Stimulated activated CD8-positive, alpha-beta memory T cell treated with anti-CD3 and anti-CD28 coated beads, Interleukin-15, amount 100 ng/mL, for 1 hour (primary cell): ENCODE results near the gene TCEA2.

Experiments used
- DNase-seq: peaks from one replicate; pipeline ENCODE4 v3.0.0-alpha.2; 2020; ENCODE audit warnings: low read depth

The TCEA2 gene

DNA sequence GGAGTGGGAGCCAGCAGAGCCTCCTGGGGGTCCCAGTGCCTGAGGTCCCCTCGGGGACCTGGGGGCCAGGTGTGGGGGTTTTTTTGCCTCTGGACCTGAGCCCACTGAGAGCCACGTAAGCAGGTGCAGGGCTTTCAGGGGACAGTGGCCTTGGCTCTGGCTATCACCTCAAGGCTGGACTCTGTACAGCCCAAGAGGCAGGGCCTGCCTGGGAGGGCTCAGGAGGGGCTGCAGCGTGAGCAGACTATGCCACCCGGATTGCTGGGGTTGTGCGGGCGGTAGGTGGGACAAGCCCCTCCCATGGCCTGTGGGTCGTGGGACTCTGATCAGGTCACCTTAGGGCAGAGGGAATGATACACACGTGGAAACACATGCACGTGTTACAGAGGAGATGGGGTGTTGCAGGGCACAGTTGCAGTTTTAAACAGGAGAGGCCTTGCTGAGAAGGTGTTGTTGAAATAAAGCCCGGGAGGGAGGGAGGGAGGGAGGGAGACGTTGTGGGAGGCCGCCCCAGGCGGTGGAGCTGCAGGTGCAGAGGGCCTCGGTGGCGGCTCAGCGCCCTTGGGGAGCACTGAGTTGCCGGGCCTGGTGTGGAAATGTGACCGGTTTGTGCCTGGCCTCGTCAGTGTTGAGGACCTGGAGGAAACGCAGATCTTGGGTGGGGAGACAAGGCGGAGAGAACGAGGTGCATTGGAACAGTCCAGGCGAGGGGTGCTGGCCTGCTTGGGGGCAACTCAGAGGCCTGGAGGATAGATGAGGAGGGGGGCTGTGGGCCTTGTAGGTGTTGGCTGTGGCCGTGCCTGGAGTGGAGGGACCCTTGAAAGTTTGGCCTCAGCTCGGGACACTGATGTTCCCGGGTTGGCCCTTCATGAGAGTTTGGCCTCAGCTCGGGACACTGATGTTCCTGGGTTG is 2.3 kb downstream of the TCEA2 start:
- DNase-seq: no peak

DNA sequence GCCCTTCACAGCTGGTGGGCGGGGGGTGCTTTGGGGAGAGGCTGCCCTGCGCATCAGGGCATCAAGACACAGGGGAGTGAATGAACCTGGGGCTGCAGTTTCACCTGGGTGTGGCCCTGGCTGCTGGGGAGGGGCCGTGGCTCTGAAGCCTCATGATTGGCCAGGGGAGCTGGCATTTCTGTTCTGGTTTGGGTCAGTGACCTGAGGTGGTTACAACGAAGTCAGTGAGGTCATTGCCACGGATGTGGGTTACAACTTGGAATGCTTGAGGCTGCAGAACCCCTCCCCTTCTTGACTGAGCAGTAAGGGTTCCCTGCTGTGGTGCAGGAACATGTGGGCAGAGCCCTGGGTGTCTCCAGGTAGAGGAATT is 3.0 kb downstream of the TCEA2 start:
- DNase-seq: no peak

DNA sequence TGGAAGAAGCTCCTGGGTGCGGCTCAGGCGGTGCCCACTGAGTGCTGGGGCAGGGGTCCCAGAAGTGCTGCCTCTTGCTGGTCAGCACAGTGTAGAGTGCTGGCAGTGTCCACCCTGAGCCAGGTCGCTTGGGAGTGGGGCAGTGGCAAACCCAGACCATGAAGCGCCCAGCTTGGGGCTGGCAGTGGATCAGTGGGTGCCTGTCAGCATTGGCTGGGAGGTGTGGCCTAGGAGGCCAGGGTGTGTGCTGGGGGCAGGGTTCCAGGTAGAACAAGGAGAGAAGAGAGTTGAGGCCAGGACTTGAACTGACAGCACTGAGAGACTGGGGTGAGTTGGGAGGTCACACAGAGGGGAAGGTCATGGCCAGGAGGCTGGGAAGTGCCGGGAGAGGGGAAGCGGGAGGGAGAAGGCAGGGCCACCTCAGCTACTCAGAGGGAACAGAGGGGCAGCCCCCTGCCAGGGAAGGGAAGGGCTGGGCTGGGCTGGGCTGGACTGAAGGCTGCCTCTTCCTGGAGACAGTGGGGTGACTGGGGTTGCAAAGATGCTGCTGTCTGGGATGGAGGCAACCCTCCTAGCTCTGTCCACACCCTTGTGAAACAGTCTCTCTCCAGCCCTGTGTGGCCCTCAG is 4.1 kb downstream of the TCEA2 start:
- DNase-seq: no peak

DNA sequence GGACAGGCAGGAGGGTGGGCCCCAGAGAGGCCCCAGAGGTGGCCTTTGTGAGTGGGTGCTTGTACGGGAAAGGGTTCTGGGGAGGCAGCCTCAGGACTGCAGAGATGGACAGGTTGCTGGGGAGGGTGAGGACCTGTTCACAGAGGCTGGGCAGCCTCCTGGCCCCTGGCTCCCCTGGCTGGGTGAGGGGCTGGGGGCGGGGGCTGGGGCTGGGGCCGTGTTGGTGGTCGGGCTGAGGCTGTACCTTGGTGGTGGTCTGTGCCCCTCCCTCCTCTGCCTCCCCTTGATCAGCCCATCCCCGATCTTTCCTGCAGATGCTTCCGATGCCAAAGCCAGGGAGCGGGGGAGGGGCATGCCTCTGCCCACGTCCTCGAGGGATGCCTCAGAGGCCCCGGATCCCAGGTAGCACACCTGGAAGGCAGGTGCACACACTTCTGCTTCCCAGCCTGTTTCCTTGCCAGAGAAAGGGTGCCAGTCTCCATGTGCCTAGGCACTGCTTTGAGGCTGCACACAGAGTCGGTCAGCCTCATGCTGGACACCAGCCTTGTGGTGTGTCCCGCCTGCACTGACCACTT is 4.8 kb downstream of the TCEA2 start:
- DNase-seq: no peak

DNA sequence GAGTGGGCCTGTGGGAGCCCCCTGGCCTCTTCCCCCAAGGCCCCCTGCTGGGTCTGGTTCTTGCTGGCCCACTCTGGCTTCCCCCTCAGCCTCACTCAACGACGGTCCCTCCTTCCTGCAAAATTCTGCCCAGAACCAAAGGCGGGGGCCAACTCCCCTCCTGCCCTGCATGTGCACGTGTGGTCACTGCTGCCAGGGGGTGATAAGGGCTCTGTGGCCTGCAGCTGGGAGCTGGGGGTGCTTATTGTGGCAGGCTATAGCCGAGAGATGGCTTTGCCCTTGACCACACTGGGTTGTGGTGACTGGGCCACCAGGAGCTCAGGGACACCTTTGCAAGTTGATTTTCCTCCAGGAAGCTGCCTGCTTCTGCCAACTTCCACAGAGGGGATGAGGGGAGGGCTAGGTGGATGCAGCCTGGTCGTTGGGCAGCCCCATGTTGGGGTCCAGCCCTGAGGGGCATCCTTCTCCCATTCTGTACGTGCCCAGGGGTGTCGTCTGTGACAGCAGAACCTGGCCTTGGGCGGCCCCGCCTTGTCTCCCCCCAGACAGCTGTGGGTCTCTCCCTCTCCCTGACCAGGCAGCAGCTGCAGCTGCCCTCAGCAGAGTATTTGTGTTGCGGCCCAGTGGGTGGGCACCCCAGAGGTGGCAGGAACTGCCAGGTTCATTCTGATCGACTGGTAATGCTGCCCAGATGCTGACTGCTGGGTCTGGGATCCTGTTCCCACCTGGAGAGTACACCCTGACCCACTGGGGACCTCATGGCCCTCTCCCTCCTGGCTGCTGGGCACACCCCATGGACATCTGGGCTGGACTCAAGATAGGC is 5.6 kb downstream of the TCEA2 start:
- no peak for DNase-seq

DNA sequence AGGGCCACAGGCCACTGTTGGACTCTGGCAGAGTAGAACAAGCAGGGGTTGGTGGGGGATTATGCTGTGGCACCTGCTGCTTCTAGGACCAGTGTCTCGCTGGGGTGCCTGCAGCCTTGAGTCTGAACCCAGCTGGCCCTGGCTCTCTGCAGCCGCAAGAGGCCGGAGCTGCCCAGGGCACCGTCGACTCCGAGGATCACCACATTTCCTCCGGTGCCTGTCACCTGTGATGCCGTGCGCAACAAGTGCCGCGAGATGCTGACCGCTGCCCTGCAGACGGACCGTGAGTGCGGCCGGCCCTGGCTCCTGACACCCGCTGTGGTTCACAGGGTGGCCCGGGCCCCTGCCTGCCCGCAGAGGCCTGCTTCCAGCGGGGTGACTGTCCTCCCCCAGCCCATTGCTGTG is 6.2 kb downstream of the TCEA2 start:
- DNase-seq: no peak

DNA sequence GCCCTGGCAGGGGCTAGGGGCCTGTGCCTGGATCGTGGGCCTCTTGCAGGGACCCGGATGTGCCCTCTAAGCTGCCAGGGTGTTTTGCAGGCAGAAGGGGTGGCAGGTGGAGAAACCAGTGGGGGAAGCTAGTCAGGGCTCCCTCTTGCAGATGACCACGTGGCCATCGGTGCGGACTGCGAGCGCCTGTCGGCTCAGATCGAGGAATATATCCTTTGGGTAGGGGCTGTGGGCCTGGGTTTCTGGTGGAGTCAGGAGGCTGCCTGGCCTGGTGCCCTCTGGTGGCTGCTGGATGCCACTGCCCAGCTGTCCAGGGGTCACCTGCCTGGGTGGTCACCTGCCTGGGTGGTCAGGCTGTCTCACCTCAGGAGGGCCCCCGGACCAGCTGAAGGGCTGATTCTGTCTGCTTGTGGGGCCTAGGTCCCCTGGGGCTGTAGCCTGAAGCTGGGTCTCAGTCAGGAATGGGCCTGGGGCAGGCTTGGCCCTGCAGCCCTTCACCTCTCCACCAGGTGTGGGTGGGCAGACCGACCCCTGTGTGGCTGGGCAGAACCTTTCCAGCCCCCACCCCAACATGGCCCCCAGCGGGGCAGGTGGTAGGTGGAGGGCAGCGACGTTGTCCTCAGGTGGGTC is 6.7 kb downstream of the TCEA2 start:
- no peak for DNase-seq

DNA sequence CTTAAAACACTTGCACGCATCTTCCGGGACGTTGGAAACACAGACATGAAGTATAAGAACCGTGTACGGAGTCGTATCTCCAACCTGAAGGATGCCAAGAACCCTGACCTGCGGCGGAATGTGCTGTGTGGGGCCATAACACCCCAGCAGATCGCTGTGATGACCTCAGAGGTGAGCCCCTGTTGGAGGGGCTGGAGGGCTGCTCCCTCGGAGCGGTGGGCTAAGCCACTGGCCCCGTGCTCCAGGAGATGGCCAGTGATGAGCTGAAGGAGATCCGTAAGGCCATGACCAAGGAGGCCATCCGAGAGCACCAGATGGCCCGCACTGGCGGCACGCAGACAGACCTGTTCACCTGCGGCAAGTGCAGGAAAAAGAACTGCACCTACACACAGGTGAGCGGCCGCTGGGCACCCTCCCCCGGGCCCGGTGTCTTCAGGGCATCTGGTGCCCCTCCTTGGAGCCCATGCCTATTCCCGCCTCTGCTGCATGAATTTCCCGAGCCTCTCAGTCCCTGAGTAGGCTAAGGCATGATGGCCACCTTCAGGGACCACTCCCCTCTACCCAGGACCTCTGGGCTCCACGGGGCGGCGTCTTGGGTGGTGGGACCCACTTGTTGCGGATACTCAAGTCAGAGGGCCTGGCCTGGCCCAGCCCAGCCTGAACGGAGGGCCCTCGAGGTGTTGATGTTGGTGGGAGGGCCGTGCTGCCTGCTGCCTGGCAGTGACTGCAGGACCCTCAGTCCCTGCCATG is 7.4 kb downstream of the TCEA2 start:
- no peak for DNase-seq

DNA sequence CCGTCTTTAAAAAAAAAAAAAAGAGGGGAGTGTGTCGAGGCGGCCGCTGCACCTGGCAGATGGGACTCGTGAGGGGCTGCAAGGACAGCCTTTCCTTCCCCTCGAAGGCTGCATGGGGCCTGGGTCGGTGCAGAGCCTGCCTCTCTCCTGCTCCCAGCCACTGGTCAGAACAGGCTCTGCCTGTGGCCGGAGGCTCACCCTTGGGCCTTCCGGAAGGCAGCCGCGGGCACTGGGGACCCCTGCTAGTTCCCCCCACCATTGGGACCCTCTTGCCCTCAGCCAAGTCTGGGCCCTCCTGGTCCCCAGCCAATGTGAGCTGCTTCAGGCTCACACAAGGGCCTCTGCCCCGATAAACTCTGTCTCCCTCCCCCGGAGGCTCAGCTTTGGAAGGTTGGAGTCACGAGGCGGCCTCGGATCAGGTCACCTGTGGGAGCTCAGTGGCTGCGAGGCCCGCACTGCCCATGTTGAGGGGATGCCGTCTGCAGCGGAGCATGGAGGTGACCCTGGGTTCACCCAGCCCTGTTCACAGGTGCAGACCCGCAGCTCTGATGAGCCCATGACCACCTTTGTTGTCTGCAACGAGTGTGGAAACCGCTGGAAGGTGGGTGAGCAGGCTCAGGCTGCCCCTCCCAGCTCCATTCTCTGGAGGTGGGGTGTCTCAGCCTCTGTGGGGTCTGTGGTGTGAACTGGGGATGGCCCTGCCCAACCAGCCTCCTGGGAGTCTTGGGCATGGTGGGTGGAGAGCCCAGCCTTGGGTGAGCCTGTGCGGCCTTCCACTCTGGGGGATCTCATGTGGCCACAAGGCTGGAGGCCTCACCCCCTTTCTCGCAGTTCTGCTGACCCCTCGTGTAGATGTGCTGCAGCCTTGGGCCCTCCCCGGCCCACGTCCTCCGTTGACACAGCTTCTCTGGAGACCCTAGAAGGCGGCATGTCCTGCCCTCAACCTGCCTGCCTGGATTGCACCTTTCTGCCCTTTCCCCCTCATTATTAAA is 8.6 kb downstream of the TCEA2 start:
- DNase-seq: no peak

DNA sequence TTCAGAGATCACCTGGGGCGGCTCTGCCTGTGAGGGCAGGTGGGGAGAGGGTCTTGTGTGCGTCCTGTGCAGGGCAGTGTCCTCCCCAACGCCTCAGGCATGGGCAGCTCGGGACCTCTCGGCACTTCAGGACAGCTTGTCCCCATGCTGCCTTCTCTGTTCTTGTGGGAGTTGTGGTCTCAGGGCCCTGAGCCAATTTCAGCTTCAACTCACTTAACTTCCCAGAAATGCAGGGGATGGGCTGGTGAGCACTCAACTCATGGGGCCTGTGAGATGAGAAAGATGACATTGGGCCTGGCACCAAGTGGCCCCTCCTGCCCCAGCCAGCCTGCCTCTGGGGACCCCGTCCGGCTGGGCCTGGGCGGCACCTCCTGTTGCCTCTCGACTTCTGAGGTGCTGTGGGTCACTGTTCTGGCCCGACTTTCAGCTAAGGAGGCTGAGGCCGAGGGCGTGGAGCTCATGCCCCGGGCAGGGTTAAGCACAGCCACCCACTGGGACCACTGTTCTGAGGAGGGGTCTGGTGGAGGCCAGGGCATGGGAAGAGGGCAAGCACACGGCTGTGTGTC is 9.6 kb downstream of the TCEA2 start:
- DNase-seq: no peak

DNA sequence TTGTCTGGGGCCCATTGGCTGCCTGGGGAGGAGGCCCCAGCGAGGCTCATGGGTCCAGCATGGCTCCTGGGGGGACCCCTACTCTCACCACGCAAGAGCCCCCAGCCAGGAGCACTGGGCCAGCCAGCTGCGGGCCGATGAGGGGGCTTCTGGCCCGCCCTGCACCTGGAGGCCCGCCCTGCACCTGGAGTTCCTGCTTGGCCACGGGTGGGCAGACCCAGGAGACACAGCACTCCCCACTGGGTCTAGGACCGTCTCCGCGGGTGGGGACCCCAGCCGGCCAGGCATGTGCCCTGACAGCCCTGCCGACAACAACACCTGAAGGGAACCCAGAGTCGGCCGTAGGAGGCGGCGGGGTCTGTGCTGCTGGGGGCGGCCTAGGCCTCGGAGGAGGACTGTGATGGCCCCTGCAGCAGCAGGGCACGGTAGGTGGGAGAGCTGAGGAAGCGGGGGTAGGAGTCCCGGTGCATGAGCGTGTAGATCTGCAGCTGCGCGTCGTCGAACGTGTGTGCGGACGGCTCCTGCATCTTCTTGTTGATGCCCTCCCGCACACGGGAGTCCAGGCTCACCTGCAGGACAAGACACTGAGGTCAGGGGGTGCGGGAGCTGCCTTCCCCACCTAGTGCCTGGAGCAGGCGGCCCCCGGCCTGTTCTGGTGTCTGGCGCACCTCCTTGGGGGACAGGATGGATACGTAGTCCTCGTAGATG is 10.6 kb downstream of the TCEA2 start:
- no peak for DNase-seq

DNA sequence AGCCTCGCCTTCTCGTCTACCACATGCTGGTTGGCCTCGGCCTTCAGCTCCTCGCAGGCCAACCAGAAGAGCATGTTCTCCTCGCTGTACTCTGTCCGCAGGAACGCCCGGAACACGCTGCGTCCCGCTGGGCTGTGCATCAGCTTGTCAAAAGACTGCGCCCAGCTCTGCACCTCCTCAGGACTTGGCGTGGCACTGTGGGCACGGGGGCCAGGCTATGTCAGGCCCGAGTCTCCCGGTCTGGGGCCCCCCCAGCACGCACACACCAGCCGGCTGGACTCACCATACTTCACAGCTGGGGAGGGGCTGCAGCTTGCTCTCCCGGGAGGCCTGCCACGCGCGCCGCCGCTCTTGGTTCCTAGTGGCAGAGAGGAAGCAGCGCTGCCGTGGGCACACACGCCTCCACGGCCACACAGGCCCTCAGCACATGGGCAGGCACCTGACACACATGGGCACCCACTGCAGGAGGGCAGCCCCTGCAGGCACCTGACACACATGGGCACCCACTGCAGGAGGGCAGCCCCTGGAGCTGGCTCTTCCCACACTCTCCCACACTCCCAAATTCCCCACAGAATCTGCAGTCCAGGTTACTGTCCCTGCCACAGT is 11.3 kb downstream of the TCEA2 start:
- DNase-seq: no peak

DNA sequence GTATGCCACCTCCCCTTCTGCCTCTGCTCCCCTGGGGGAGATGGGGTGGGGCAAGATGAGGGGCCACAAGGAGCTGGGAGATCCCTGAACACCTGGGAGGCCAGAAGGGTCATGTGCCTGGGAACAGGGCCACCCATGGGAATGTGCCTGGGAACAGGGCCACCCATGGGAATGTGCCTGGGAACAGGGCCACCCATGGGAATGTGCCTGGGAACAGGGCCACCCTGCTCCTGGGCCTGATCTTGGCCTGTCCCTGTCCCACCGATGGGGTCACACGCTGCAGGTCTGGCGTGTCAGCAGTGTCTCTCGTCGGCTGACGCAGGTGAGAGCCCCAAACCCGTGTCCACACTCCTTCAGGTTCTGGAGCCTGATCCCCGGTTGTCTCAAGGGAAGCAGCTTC is 12.0 kb downstream of the TCEA2 start:
- DNase-seq: no peak

DNA sequence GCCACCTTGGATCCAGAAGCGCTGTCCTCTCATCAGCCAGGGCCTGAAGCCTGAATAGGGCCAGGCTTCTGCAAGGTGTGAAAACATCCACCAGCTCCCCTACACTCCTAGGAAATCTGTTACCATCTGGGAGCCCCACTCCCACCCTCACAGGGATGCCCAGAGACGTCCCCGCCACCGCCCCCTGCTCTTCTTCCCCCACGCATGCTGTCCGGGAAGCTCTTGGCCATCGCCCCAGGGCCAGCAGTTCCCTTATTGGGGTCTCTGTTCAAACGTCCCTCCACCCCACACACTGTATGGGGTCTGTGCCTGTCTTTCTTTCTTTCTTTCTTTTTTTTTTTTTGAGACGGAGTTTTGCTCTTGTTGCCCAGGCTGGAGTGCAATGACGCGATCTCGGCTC is 12.6 kb downstream of the TCEA2 start:
- DNase-seq: no peak

DNA sequence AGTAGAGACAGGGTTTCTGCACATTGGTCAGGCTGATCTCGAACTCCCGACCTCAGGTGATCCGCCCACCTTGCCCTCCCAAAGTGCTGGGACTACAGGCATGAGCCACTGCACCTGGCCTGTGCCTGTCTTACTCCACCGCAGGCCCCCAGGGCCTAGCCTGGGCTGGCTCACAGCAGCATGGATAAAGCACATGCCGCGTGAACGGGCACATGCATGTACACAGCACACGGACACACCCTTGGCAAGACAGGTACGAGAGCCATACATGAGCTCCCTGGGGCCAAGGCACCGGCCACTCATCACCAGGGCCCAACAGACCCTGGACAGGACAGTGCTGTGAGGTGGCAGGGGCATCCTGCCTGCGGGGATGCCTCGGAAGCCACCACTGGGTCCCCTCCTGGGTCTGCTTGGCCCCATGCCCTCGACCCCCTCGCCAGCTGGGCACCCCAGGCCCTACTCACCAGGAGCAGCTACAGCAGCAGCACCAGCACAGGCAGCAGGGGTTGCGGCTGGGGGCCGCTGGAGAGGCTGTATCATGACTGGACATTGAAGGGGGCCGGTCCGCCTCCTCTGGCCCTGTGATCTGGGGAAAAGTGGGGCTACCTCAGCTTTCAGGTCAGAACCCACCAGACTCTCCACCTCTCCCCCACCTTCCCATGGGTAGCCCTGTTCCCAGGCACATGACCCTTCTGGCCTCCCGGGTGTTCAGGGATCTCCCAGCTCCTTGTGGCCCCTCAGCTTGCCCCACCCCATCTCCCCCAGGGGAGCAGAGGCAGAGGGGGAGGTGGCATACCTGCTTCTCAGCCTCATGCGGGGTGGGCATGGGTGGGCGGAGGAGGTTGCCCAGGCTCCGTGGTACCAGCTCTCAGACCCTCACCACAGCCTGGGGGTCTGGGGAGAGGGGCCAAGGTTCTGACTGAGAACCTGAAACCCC is 13.3 kb downstream of the TCEA2 start:
- DNase-seq: no peak

DNA sequence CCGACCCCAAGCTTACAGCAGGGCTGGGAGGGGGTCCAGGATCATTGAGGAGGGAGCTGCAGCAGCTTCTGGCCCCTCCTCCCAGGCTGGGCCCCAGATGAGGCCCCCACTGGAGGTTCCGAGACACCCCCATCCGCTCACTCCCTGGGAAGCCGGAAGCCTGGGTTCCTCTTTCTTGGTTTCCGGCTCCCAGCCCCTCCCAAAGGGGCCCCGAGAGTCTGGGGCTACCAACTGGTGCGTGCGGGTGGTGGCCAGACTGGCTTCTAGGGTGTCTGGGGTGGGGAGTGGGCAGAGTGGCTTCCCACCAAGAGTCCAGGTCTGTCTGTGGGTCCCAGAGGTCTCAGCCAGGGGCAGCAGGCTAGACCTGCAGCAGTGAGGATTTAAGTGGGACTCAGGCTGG is 14.1 kb downstream of the TCEA2 start:
- no peak for DNase-seq

DNA sequence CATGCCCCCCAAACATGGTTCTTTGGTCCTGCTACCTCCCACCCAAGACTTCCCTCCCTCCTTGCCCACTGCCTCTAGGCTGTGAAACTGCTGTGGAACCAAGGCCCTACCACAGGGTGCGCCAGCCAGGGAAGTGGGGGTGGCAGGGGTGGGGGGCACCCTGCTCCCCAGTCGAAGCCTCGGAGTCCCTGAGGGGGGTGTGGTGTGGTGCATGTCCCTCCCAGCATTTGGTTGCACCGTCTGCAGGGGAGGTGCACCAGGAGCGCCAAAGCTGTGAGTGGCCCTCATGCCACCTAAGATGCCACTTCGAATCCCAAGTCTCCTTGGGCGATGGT is 14.5 kb downstream of the TCEA2 start:
- DNase-seq: no peak
